Lower lobe of right lung (tissue), 2 donors: Measurements from ENCODE around the gene FOXJ1. TPM values are rescaled to one million over a fixed set of nuclear protein-coding genes. Genes with fewer than 3 reads are reported as not detected.

Experiments
- ATAC-seq, 2 donors: fragments of 200-7000 bp; cut with Tn5 transposase; one replicate each; pipeline ENCODE4 v1.9.1; 2020 to 2022; ENCODE audit warnings: mild to moderate bottlenecking in 2 of 2, moderate library complexity in 2 of 2
- DNase-seq: peaks from one replicate; pipeline ENCODE4 v3.0.0-alpha.2; 2020
- H3K27ac ChIP-seq: fragments of 200-600 bp; one replicate; pipeline ENCODE4 v1.8.0; 2022
- H3K27me3 ChIP-seq: fragments of 200-600 bp; one replicate; pipeline ENCODE4 v1.8.0; 2022; ENCODE audit warnings: low read depth
- H3K36me3 ChIP-seq: fragments of 200-600 bp; one replicate; pipeline ENCODE4 v1.8.0; 2022; ENCODE audit warnings: mild to moderate bottlenecking
- H3K4me1 ChIP-seq: fragments of 200-600 bp; one replicate; pipeline ENCODE4 v1.8.0; 2022
- H3K4me3 ChIP-seq: fragments of 200-600 bp; one replicate; pipeline ENCODE4 v1.8.0; 2022; ENCODE audit warnings: mild to moderate bottlenecking
- H3K9me3 ChIP-seq: fragments of 200-600 bp; one replicate; pipeline ENCODE4 v1.8.0; 2022
- intact Hi-C: fragments of 100-400 bp; cut with DNase I; formaldehyde crosslinking; loops from one replicate; pipeline ENCODE4 v1.11.0; 2022
- total RNA-seq: library from RNA; stranded (reverse); fragmentation: NEBNext Ultra II Directional; extraction: Animal tissue kit (Norgen Biotek cat#: 25700); gene quantifications from one replicate; pipeline ENCODE4 v1.2.1, GENCODE V29; 2021
- TF ChIP-seq, protein P1 (sequence below): fragments of 200-600 bp; IDR thresholded peaks from one replicate; pipeline ENCODE4 v1.8.0; 2022; ENCODE audit warnings: antibody characterized with exemption, mild to moderate bottlenecking
- donor health status: DM: no; HTN: yes; CAD: no; lungs with severe emphysema.

Gene FOXJ1
- total RNA-seq, 1 donor from 2014 or later: 21.5 TPM

DNA sequence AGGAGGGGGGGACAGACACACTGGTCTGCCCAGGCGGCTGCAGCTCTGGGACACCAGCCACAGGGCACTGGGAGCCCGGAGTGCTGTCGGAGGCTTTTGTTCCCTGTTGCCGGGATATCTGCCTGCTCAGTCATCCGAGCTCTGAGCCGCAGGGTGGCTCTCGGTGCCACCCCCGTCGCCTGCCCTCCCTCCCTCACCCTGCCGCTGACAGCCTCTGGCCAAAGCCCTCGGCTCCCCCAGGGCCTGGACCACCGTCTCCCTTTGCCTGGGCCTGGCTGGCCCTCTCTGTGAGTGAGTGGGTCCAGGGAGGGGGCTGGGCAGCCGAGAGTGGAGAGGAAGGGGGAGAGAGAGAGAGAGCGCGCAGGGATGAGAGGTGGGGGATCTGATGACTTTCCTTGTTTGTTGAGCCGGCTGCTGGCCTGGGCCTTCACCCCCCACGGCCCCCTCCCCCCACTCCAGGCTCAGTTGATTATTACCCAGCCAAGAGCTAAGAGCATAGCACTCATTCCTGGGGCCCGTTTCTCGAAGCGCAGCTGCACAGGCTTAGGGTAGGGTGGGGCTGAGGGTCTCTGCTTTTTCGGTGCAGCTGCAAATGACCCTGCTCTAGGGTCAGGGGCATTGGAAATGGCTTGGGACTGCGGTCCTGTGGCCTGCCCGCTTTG, 2.7 kb downstream of the FOXJ1 start:
- H3K4me3 ChIP-seq: peak overlapping the region; percentile 63
- intact Hi-C loops: no loop called here
- peak overlapping the region; percentile 41 for H3K27ac ChIP-seq
- peaks cover 50% of the 10 kb centered on the region for H3K27me3 ChIP-seq
- no peak for DNase-seq
- H3K4me1 ChIP-seq: peaks cover 37% of the 10 kb centered on the region
- H3K9me3 ChIP-seq: no peaks in the 10 kb centered on the region
- TF ChIP-seq, protein P1, sequence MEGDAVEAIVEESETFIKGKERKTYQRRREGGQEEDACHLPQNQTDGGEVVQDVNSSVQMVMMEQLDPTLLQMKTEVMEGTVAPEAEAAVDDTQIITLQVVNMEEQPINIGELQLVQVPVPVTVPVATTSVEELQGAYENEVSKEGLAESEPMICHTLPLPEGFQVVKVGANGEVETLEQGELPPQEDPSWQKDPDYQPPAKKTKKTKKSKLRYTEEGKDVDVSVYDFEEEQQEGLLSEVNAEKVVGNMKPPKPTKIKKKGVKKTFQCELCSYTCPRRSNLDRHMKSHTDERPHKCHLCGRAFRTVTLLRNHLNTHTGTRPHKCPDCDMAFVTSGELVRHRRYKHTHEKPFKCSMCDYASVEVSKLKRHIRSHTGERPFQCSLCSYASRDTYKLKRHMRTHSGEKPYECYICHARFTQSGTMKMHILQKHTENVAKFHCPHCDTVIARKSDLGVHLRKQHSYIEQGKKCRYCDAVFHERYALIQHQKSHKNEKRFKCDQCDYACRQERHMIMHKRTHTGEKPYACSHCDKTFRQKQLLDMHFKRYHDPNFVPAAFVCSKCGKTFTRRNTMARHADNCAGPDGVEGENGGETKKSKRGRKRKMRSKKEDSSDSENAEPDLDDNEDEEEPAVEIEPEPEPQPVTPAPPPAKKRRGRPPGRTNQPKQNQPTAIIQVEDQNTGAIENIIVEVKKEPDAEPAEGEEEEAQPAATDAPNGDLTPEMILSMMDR: no peak
- H3K36me3 ChIP-seq: no peaks in the 10 kb centered on the region
- peak; percentile 15 to 20 for ATAC-seq

DNA sequence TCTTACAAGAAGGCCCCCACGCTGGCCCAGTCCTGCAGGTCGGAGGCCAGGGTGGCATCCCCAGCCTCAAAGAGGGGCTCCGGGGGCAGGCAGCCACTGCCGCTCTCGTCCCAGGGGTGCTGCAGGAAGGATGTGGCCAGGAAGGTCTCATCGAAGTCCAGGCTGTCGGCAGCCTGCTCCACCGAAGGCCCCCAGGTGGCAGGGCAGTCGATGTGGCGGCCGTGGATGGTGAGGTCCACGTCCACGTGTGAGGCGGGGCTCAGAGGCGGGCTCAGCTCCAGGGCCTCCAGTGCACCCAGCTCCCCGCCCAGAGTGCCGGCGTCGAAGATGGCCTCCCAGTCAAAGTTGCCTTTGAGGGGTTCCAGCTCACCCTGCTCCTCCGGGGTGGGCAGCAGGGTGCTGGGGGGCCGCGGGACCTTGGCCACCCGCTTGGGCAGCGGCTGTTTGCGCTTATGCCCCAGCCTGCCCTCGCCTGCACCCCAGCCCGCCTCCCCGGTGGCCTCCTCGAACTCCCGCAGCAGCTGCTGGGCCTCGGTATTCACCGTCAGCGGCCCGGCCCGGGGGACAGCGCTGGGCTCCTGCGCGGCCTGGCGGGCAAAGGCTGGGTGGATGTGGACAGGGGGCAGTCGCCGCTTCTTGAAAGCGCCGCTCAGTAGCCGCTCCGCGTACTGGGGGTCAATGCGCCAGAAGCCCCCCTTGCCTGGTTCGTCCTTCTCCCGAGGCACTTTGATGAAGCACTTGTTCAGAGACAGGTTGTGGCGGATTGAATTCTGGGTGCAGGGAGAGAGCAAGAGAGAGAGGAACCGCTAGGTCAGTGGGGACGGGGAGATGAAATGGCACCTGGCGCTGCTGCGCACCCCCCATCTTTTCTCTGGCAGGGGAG, 3.5 kb downstream of the FOXJ1 start:
- Histone ChIP-seq H3K4me3 (peak overlapping the region; percentile 14), H3K9me3 (no peaks in the 10 kb centered on the region), H3K27me3 (peaks cover 57% of the 10 kb centered on the region), H3K4me1 (peaks cover 32% of the 10 kb centered on the region), H3K36me3 (no peaks in the 10 kb centered on the region), H3K27ac (no peak overlapping the region)
- TF ChIP-seq, protein P1: no peak
- ATAC-seq (no peak), DNase-seq (no peak)
- intact Hi-C loops: no loop called here

DNA sequence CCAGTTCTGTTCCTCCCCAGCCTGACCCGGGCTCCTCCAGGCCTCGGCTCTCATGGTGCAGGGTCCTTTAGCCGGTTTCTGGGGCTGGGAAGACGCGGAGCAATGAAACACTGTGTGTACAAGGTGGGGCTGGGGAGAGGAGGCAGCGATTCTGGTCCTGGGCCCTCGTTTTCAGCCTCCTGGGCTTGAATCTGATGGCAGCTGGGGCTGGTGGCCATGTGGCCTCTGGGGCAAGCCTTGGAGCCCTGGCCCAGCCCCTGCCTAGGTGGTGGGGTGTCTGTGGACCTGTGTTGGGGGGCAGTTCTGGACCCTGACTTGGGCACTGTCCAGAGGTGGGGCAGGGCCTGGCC, 4.1 kb downstream of the FOXJ1 start:
- ATAC-seq (no peak), DNase-seq (no peak)
- Histone ChIP-seq H3K4me1 (peaks cover 29% of the 10 kb centered on the region), H3K27ac (no peak overlapping the region), H3K4me3 (no peak overlapping the region), H3K9me3 (no peaks in the 10 kb centered on the region), H3K36me3 (no peaks in the 10 kb centered on the region), H3K27me3 (peaks cover 58% of the 10 kb centered on the region)
- intact Hi-C loops: no loop called here
- TF ChIP-seq, protein P1: no peak

DNA sequence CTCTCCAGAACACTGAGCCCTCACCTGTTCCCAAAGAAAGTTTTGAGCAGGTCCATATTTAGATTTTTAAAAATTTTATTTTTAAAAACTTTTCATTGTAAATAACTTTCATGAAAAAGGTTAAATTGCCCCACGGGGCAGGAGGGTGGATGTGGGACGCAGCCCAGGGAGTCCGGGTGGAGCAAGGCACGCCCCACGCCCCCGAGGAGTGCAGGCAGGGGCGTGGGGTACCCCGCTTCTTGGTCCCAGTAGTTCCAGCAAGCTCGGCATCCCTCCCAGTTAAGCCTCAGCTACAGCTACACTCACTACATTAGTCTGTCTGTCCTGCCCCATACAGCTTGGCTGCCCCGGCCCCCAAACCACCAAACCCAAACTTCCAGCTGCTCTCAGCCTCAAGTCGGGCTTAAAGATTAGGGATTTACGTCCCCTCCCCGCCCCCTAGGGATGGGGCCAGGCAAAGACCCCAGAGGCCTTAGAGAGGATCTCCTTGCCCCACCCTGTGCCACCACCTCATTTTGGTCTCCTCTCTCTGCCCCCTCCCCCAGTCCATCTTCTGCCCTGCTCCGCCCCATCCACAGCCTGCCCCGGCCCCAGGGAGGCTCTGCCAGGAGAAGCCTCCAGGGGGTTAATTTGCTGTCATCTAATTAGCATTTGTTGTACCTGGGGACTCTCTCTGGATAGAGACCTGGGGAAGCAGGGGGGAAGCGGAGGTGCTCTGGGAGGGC, 4.6 kb downstream of the FOXJ1 start:
- H3K4me1 ChIP-seq: peaks cover 24% of the 10 kb centered on the region
- peaks cover 58% of the 10 kb centered on the region for H3K27me3 ChIP-seq

DNA sequence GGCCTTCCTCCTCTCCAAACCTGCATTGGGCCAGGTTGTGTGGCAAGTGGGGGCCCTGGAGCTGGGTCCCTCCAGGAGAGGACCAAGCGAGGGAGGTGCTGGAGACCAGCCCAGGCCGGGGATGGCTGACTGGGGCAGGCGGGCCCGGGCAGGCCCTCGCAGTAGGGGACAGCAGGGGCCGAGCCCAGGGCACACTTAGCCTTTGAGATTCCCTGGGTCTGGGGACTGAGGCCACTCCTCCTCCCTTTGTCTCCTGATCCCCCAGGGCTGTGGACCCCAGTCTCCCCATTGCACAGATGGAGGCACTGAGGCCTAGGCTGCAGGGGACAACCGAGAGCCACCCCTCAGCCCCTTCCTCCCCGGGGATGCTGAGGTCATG, 5.2 kb downstream of the FOXJ1 start:
- Histone ChIP-seq H3K4me3 (no peak overlapping the region), H3K27me3 (peaks cover 58% of the 10 kb centered on the region), H3K9me3 (no peaks in the 10 kb centered on the region), H3K27ac (no peak overlapping the region), H3K4me1 (peaks cover 18% of the 10 kb centered on the region), H3K36me3 (no peaks in the 10 kb centered on the region)
- TF ChIP-seq, protein P1: no peak
- no peak for DNase-seq
- intact Hi-C loops: no loop called here
- ATAC-seq: no peak

More for the DNA sequence above, 4.6 kb downstream of the FOXJ1 start:
- Histone ChIP-seq H3K27ac (no peak overlapping the region), H3K9me3 (no peaks in the 10 kb centered on the region), H3K36me3 (no peaks in the 10 kb centered on the region), H3K4me3 (no peak overlapping the region)
- ATAC-seq (no peak), DNase-seq (no peak)
- intact Hi-C loops: no loop called here
- TF ChIP-seq, protein P1: no peak
